Fibroblast of skin of scalp (primary cell): ENCODE results near the gene IQCN. TPM values are rescaled to one million over a fixed set of nuclear protein-coding genes. Genes with fewer than 3 reads are reported as not detected.

Experiments used
- DNase-seq: peaks from one replicate; pipeline ENCODE4 v3.0.0-alpha.2; 2013
- polyA plus RNA-seq, 2 experiments: library from polyadenylated mRNA; unstranded; fragments of 120-200 nt; gene quantifications; one replicate each; pipeline ENCODE4 v1.2.1, GENCODE V29; 2013; ENCODE audit not compliant: insufficient read length in 2 of 2

The IQCN gene
- 0.84 TPM for polyA plus RNA-seq (2013, experiment 1 of 2; ENCODE audit: insufficient read length)
- polyA plus RNA-seq (2013, experiment 2 of 2; ENCODE audit: insufficient read length), result 0.89 TPM

DNA sequence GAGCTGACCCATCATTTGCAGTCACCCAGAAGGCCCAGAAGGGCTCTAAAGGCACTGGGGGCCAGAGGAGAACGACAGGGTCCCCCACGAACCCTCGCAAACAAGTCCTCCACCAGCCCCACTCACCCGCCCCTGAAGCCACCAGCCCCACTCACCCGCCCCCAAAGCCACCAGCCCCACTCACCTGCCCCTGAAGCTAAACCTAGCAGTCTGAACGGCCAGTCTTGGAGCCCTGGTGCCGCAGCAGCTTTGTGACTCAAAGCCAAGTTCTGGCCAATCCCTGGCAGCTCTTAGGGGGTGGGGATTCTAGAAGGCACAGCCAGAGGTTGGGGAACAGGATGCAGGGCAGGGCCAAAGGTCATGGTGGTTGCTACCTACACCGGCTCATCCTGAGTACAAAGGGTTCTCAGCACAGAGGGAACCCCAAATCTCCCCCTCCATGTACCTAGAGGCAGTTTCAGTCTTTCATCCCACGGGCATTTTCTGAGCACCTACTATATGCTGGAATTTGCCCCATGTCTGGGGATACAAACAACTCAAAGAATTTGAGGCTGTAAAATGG, at the start of gene IQCN:
IQCN (minus strand) TSS at position 234 of the 562 bp plus-strand sequence. CDS start 4,974 bp downstream, outside the sequence.
- no peak for DNase-seq

DNA sequence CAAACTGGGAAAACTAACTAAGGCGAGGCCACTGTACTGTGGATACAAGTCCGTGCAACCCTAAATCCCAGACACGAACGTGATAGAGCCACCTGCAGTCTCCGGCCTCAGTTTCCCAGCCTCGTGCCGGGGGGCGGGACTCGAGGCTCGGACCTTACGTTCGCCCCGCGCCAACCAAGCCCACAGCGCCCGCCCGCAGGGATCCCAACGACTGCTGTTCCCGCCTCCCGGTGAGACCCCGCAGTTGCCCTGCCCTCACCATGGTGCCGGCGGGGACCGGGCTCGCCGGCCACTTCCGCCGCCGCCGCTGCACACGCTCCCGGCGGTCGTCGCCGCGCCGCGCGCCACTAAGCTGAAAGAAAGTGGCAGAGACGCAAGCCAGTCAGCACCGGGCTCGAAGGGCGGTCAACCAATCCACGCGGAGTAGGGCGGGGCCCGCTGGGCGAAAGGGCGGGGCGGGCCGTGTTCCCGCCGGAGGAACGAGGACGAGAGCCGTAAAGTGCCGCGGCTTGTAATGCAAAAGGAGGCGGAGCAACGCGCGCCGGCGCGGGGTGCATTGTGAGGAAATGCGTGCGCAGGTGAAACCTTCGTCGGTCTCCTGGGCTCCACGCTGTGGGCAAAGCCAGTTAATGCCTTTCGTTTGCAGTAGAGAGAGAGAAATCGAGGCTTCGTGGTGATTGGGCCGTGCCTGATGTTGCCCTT, 48.7 kb upstream of the IQCN start, which contains the start of gene LSM4:
LSM4 (minus strand) TSS at position 318 of the 702 bp plus-strand sequence; CDS start at position 262, 56 bp downstream.
- peak; percentile 97 for DNase-seq

DNA sequence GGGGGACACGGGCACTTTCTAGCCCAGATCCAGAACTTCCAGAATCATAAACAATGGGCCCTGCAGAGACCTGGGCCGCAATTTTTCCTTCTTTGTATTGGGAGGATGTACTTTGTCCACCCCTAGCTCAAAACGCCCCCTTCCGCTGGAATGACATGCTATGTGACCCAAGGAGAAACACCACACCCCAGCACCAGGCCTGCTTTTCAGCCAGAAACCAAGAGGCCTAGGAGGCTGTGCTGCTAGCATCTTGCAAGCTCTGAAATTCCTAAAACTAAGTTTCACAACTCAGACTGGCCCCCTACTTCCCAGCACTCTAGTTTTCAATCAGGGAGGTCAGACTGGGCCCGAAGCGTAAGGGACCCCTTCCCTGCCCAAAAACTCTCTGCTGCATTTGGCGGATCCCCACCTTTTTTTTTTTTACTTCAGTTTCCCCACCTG, 48.1 kb upstream of the IQCN start:
- DNase-seq, result peak; percentile 76

- DNase-seq, result no peak
Measured at GRCh38 chr19:18321734-18322102, 47.5 kb upstream of the IQCN start.

DNA sequence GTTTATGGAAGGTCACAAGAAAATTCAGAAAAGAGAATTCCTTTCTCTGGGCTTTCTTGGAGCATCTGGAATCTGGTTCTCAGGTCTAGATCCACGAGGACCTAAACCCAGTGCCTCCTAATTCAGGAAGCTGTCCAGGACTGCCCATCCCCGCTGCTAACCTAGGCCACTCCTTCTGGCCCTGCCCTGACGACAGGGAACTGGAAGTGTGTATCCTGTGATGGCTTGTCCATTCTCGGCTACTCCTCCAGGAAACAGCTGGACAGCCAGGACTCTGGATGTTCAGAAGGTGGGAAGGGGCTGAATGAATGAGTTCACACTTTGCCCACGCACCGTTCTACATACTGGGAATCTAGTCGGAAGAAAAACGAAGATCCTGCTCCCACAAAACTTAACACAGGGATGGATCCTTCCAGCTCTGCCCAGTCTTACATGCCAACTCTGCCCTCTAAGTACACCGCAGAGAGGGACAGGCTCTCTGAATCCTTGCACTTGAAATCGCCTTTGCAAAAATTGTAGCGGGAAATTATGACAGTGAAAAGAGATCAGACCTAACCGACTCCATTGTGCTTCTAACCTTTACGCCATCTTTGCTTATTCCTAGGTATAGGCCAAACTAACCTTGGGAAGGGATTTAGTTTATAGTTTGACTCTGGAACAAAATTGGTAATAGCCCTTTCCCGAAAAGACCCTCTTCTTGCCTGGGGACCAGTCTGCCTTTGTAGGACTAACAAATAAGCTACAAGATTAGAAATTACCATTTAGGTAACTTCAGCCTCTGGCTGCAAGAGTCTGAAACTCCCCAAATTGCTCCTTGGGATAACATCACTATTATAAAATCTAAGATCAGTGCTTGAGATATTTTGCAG, 46.8 kb upstream of the IQCN start:
- no peak for DNase-seq

- DNase-seq, result no peak
Measured at GRCh38 chr19:18319591-18320135, 45.4 kb upstream of the IQCN start.

DNA sequence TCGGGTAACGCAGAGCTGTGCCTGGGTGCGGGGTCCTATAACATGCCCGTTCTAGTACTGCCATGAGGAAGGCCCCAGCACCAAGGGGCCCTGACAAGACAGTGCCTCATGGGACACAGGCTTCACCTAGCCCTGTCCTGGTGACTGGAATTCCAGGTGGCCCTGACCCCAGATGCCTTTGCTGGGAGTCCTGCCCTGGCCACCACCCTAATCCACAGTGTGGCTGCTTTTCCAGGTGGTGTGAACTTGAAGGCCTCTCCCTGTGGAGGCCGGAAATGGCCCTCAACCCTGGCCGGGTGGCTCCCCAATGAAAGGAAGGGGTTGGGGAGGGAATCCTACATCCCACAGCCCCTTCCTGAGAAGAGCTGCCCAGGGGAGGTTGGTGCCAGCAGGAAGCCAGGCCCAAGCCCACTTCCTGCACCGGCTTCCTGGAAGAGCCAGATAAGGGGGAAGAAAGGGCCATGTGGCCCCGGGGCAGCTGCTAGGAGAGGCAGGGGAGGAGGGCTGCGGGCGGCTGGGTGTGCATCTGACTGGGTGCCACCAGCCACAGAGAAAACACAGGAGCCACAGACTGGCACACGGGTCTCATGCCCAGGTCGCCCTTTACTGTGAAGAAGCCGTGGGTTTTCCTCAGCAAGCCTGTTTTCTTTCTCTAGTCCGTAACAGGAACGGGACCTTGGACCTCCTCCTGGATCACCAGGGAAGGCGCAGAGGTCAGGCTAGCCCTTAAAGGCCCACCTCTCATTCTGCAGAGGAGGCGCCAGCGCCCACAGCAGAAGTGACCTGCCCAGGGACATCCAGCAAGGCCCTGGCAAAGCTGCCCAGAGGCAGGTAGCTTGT, 43.9 kb upstream of the IQCN start:
- DNase-seq, result no peak

GRCh38 chr19:18313398-18313797, 39.1 kb upstream of the IQCN start:
- DNase-seq, result no peak

GRCh38 chr19:18312092-18312534, 37.9 kb upstream of the IQCN start:
- DNase-seq, result no peak

DNA sequence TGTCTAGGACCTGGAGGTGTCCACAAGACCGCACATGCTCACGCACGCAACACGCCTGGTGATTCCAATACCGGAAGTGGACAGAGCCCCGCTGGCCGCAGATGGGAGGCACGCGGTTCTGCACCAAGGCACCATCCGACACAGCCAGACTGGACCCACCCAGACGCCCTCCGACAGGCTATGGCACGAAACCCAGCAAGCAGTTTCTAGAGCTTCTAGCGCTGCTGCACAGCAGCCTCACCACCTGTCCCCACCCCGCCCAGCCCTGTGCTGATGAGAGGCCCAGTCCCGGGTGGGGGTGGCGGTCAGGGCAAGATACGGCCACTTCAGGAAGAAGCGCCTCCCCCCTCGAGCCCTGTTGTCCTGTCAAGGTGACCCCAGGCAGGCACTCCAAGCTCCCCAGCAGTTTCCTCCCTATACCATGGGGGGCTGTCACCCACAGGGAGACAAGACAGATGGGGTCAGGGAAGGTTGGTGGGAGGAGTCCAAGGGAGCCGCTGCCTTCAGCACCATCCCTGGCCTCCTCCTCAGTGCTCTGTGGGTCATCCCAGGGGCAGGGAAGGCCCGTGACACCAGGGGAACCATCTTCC, 37.3 kb upstream of the IQCN start:
- no peak for DNase-seq

- DNase-seq, result no peak
Measured at GRCh38 chr19:18310966-18311365, 36.7 kb upstream of the IQCN start.

DNA sequence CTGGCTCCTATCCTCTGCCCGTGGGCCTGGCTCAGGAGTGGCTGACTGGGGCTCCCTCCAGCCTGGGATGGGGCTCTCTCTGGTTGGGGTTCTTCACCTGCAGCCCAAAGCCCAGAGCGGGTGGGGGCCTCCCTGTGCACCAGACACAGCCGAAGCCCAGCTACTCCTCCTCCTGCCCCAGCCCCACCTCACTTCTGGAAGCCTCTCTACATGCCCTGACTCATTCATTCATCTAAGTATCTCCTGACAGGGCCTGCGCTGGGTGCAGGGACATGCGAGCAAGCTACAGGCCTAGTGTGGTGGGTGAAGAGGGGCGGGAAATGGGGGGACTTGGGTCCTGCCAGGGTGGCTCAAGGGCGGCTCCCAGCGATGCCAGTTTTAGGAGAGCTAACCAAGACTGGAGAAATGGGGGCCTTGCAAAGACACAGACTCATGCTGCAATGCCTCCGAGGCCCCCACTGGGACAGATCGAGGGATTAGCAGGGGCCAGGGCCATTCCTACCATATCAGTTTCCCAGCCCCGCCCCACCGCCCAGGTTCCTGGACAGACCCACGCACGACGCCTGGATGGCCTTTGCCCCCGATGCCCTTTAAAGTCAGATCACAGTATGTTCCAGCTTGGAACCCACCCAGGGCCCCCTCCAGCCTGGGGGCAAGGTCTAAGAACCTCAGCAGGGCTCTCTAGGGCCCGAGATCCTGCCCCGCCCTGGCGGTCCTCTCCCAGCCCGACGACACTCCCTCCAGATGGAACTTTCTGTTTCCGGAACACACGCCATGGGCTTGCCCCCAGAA, 36.1 kb upstream of the IQCN start:
- no peak for DNase-seq

DNA sequence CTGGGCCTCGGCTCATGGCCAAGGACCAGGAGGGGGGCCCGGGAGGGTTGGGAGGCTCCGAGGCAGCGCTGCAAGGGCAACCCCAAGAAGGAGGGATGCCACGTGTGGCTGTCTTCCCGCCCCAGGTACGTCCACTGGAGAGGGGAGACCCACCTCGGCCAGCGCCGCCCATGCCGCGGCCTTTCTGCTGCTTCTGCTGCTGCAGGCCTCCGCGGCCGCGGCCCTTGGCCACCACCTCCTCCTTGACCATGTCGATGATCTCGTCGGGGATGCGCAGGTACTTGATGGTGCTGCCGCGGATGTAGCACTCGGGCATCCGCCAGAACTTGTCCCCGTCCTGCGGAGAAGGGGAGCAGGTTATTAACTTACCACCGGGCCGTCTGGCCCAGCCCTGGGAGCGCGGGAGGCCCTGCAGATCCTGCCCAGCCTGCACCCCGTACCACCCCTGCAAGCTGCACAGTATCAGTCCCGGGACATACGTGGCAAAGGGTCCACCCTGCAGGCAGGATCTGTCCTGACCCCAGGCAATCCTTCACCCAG, 35.3 kb upstream of the IQCN start:
- DNase-seq, result no peak

DNA sequence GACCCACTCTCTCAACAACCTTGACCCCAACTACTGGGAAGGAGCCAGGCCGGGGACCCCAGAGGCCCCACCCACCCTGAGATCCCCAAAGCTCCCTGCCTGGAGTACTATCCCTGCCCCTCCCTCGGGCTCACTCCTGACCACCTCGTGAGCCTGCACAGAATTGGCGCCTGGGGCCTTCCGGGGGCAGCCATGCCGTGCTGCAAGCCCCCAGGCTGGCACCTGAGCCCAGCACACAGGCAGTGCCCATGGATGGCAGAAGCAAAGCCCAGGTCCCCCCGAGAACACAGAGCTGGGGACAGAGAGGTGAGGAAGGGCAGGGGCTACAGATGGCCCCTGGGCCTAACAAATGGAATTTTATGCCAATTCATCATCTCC, 34.7 kb upstream of the IQCN start:
- no peak for DNase-seq

DNA sequence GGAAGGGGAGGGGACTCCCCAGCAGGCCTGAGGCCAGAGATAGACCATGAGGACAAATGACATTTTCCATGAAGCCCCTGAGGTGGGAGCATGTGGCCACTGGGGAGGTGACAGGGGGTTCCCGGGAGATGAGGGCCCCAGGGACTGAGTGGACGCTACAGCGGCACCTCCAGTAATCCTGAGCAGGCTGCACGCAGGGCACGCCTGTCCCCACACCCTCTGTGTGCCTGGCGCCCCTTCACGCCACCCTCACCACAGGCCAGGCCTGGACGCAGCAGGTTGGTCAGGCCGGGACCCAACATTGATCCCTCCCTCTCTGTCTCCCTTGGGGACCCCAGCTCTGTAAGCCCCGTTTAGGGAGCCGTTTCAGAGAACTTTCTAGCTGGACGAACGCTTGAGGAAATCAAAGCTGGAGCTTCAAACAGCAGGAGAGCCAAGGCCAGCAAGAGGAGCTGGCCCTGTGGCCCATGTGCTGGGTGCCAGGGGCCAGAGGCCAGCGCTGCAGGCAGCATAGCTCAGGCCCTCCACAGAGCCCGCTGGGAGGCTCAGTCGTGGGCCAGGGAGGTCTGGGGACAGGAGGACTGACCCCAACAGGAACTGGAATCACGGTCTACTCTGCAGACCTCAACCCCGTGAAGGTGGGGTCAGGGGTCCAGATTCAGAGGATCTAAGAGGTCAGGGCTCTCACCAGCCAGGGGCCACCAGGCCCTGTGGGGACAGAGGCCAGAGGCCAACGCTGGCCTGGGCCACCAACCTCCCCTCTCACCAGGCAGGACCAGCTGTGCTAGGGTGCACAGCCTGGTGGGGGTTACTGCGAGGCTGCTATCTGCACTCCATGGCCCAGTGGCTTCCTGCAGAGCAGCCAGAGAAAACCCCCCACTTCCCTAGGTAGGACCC, 34.0 kb upstream of the IQCN start:
- no peak for DNase-seq

GRCh38 chr19:18307271-18307681, 33.0 kb upstream of the IQCN start:
- no peak for DNase-seq

DNA sequence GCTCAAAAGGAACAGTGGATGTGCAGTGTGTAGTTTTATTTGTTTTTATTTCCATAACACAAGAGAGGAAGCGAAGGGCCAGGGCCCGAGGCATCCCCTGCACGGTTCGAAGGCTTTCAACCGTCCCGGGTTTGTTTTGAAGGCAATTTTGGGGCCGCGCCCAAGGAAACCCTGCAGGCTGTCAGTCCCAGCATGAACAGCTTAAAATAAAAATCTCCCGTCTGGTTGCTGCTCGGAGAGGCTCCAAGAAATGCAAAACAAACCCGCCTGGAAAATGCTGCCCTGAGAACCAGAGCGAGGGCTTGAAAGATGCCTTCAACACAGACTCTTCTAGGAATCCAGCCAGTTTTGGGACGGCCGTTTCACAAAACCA, 32.6 kb upstream of the IQCN start:
- DNase-seq, result no peak

- no peak for DNase-seq
Measured at GRCh38 chr19:18306209-18306887, 32.1 kb upstream of the IQCN start.
